Umbilical cord (tissue), 2 donors: ENCODE data around the gene ZNF100. TPM values are rescaled to one million over a fixed set of nuclear protein-coding genes. Genes with fewer than 3 reads are reported as not detected.
A peak's percentile ranks its signal among the peaks of the same experiment; 100 is the strongest.
"Not testable (repeated sequence)": the region's sequence is repeated elsewhere in the genome, so short reads cannot be mapped to it uniquely, and the experiment has no call there.

Experiments
- DNase-seq: peaks from one replicate; pipeline ENCODE4 v3.0.0-alpha.2; 2015; ENCODE audit warnings: low spot score
- total RNA-seq: library from RNA; depleted of rRNA; stranded (reverse); fragments of >200 nt; gene quantifications from one replicate; pipeline ENCODE4 v1.2.3, GENCODE V29; 2014; ENCODE audit warnings: low replicate concordance; ENCODE audit not compliant: insufficient read depth

Gene ZNF100
- total RNA-seq: 20.0 TPM

DNA sequence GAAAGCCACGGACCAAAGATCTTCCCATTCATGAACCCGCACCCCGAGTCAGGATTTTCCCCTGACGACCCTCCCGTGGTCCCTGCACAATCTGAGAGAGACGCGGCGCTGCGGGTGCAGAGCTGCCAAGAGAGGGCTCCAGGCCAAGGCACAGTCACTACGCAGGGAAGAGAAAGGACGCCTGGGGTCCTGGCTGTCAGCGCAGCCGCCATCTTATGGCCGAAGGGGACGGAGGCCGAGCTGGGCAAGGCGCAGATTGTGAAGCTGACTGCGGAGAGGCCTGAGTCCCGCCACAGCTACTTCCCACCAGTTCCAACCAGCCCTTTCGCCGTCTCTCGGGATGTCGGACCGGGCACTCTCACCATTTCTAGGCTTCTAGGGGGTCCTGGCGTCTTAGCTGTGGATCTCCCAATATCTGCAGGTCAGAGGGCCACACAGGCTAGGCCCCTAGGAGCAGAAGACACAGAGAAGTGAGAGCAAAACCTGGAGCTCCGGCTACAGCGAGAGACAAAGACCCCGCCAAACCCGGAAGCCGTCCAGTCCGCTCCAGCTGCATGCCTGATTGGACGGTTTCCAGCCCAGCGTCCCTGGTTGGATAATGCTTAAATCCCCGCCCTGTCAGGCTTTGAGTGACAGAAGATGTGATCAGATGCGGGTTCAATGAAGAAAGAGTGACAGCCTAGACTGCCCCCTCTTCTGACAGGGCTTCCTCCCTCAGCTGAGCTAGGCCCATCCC is at the start of gene ZNF100:
TSS of gene ZNF100 (minus strand) at position 515 of the 736 bp plus-strand sequence. CDS start at position 365, 150 bp downstream.
- DNase-seq: peak; percentile 97

DNA sequence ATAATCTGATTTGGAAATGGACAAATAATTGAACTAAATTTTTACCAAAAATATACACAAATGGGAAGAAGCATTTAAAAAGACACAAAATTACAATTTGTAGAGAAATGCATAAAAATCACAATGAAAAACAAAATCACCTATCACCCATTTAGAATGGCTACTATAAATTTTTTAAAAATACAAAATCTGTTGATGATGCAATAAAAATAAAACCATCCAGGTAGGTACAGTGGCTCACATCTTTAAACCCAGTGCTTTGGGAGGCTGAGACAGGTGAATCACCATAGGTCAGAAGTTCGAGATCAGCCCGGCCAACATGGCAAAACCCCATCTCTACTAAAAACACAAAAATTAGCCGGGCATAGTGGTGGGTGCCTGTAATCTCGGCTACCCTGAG is 45.1 kb upstream of the ZNF100 start:
- DNase-seq: no peak

DNA sequence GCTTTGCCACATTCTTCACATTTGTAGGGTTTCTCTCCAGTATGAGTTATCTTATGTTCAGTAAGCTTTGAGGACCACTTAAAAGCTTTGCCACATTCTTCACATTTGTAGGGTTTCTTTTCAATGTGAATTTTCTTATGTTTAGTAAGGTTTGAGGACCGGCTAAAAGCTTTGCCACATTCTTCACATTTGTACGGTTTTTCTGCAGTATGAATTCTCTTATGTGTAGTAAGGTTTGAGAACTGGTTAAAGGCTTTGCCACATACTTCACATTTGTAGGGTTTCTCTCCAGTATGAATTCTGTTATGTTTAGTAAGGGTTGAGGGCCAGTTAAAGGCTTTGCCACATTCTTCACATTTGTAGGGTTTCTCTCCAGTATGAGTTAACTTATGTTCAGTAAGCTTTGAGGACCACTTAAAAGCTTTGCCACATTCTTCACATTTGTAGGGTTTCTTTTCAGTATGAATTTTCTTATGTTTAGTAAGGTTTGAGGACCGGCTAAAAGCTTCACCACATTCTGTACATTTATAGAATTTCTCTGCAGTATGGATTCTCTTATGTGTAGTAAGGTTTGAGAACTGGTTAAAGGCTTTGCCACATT is 41.1 kb upstream of the ZNF100 start:
- DNase-seq: not testable (repeated sequence)

DNA sequence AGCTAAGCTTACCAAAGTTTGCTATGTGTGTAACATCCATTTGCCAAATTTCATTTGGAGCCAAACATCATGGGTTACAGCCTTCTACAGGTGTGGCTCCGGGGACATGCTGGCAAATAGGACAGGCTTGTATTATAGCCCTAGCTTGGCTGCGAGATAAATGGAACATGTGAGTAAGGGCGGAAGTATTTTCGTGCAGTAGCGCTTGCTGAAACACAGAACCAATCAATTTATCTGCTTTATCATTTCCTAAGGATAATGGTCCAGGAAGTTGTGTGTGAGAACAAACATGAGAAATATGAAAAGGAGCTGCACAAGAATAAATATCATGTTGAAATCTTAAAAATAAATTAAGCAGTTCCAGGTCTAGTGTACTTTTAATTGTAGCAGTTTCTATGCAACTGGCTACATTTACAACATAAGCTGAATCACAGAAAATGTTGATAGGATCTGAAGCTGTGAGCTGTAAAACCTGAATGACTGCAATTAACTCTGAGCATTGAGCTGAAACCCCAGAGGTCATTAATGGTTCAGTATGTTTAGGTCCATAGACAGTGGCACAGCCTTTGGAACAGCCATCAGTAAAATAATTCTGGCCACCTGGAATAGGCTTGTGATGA is 22.2 kb upstream of the ZNF100 start:
- DNase-seq: no peak

DNA sequence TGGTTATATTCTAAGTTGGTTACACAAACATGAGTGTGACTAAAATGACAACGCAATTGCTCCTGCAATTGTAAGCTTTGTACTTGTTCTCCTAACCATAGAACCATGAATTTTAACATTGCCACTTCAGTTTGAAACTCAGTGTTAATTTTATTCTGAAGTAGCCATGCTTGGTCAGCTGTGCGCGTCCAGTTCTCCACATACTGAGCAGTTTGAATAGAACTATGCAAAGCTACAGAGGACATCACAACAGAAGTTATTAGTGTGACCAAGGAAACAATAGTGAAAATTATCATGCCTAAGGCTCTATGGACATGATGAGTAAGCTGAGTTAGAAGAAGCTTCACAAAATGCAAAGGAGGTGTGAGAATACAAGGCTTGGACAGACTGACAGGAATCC is 19.6 kb upstream of the ZNF100 start:
- no peak for DNase-seq

DNA sequence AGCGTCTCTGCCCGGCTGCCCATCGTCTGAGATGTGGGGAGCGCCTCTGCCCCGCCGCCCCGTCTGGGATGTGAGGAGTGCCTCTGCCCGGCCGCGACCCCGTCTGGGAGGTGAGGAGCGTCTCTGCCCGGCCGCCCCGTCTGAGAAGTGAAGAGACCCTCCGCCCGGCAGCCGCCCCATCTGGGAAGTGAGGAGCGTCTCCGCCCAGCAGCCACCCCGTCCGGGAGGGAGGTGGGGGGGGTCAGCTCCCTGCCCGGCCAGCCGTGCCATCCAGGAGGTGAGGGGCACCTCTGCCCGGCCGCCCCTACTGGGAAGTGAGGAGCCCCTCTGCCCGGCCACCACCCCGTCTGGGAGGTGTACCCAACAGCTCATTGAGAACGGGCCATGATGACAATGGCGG is 8.4 kb upstream of the ZNF100 start:
- not testable (repeated sequence) for DNase-seq

DNA sequence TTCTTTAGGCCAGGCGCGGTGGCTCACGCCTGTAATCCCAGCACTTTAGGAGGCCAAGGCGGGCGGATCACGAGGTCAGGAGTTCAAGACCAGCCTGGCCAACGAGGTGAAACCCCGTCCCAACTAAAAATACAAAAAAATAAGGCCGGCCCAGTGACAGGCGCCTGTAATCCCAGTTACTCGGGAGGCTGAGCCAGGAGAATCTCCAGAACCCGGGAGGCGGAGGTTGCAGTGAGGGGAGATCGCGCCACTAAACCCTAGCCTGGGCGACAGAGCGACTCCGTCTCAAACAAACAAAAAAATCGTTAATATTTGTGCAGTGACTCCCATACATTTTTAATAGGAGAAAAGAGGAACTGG is 694 bp downstream of the ZNF100 start:
- DNase-seq: not testable (repeated sequence)

DNA sequence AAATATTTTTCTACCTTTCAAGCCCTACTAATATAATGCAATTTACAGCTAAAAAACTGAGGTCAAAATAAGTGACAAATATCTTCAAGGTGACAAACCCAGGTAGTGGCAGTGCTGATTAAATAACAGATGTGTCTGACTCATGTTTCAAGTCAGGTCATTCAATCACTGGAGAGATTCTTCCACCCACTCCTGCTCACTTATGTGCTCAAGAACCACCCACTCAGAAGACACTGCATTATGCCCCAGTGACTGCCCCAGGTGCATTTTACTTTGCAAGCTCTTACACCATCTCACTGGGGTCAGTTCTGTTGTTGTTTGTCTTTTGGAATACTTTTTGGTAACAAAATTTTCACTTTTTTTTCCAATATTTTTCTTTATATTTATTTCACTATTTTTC is 2.2 kb downstream of the ZNF100 start:
- DNase-seq: no peak

DNA sequence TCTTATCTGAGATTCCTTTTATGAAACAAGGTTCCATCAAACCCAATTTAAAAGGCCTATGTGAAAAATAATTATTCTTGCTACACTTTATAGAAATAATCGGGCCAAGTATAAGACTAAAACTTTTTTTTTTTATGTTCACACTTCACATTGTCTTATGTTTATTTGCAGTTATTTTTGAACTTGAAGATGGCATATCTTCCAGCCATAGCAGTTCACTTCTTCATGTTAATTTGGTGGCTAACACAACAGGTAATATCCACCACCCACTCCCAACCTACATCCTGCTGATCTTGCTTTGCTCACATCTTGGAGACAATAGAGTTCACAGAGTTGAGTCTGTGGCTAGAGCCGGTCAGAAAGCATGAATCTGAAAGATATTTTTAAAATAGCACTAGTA is 5.8 kb downstream of the ZNF100 start:
- not testable (repeated sequence) for DNase-seq

DNA sequence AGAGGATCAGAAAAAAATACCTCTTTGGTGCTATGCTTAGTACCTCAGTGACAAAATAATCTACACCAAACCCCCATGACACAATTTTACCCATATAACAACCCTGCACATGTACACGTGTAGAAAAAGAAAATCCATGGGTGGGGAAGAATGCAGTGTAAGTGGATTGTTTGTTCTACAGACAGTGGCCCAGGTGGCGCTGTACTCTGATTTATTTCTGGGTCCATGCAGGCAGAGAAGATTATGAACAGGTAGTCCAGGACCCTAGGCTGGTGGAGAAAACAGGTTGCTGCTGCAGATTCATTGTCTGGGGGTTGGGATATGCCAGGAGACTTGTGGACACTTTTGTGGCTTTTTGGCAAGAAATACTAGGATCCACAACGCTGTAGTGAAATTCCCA is 9.1 kb downstream of the ZNF100 start:
- no peak for DNase-seq

DNA sequence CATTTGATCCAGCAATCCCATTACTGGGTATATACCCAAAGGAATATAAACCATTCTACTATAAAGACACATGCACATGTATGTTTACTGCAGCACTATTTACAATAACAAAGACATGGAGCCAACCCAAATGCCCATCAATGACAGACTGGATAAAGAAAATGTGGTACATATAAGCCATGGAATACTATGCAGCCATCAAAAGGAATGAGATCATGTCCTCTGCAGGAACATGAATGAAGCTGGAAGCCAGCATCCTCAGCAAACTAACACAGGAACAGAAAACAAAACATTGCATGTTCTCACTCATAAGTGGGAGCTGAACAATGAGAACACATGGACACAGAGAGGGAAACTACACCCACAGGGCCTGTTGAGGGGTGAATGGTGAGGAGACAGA is 11.8 kb downstream of the ZNF100 start:
- DNase-seq: not testable (repeated sequence)

DNA sequence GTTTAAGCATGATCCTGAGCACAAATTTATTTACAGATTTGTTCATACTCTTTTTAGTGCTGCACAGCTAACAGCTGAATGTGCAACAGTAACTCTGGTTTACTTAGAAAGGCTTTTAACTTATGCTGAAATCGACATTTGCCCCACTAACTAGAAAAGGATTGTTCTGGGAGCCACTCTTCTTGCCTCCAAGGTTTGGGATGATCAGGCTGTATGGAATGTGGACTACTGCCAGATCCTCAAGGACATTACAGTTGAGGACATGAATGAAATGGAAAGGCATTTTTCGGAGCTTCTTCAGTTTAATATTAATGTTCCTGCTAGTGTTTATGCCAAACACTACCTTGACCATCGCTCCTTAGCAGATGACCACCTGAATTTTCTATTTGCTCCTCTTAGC is 16.0 kb downstream of the ZNF100 start:
- DNase-seq: no peak

DNA sequence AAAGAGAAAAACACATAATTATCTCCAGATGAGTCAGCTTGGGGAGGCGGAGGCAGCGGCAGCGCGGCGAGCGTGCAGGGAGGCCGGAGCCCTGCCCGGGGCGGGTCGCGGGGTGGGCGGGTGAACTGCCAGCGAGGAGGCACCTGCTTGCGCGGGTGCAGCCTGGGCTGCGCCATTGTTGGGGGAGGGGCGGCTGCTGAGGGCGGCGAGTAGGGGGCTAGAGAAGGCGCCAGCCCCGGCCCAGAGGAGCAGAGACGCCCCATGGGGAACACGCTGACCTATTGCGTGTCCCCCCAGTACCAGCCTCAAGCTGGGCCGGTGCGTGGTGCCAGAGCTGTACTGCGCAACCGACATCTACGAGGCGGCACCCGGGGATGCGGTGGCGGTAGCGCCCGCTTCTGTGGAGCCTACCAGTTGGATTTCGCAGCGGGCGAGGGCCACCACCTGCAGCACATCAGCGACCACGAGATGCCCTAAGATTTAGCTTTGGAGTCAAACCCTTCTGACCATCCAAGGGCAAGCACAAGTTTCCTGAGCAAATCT is 16.7 kb downstream of the ZNF100 start:
- no peak for DNase-seq

DNA sequence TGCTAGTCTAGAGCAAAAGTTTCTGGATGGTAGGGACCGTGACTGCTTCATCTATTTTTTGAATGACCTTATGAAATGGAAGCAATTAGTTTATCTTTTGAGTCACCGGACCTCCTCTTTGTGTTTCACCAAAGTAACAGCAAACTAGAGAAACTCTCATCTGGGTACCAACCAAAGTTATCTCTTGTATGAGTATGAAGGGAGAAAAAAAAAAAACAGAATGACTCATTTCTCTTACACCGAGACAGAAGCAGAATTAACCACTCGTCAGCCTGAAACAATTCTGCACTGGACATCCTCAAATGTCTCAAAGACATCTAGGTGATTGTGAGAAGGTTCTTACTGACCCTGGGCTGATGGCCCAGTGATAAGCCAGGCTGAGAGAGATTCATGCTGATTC is 18.3 kb downstream of the ZNF100 start:
- DNase-seq: no peak

DNA sequence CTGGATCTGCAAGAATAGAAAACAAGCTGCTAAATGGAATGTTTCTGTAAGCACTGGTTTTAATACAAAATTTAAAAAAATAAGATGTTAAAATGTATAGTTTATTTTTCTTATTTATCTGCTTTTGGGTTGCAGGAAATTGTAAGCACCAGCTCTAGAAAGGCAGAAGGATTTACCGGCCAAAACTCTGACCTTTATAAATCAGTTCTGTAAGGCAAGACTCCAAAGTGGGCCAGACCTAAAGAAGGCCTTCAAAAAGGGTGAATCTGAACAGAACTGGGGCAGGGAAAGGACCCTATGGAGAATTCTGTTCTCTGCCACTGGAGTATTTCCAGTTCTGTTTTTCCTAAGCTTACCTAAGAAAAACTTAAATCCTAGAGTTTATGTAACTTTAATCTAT is 19.3 kb downstream of the ZNF100 start:
- no peak for DNase-seq

DNA sequence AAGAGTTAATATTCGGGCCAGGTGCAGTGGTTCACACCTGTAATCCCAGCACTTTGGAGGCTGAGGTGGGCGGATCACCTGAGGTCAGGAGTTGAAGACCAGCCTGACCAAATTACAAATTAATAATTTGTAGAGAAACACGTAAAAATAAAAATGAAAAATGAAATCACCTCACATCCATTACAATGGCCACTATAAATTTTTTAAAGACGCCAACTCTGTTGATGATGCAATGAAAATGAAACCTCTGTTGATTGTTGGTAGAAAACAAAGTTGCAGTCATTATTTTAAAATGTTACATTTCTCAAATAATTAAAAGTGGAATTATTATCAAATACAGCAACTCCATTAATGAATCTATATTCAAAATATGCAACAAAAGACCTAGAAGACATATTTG is 26.8 kb downstream of the ZNF100 start:
- no peak for DNase-seq

DNA sequence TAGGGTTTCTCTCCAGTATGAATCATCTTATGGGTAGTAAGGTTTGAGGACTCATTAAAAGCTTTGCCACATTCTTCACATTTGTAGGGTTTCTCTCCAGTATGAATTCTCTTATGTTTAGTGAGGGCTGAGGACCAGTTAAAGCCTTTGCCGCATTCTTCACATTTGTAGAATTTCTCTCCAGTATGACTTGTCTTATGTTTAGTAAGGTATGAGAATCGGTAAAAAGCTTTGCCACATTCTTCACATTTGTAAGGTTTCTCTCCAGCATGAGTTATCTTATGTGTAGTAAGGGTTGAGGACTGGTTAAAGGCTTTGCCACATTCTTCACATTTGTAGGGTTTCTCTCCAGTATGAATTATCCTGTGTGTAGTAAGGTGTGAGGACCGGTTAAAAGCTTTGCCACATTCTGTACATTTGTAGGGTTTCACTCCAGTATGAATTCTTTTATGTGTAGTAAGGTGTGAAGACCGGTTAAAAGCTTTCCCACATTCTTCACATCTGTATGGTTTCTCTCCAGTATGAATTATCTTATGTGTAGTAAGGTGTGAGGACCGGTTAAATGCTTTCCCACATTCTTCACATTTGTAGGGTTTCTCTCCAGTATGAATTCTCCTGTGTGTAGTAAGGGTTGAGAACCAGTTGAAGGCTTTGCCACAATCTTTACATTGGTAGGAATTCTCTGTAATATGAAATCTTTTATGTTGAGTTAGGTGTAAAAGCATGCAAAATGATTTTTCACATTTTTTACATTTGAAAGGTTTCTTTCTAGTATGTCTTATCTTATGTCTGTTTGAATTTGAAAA is 40.2 kb downstream of the ZNF100 start:
- DNase-seq: not testable (repeated sequence)

DNA sequence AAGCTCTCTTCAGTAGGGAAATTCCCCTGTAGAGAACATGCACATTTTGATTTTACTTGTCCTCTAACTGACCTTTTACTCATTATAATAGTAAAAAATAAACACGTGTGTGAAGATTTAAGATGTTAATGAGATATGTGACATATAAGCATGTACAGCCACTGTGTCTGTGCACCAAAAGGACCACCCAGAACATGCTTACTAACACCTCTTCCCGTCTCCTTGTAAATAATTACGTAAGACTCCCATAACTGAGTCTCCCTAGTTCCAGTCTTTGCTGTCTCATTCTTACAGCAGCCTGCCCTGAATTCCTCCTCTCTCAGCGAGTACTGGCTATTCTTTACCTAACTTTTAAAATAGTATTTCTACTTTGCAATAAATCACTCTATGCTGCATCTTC is 53.6 kb downstream of the ZNF100 start:
- no peak for DNase-seq

DNA sequence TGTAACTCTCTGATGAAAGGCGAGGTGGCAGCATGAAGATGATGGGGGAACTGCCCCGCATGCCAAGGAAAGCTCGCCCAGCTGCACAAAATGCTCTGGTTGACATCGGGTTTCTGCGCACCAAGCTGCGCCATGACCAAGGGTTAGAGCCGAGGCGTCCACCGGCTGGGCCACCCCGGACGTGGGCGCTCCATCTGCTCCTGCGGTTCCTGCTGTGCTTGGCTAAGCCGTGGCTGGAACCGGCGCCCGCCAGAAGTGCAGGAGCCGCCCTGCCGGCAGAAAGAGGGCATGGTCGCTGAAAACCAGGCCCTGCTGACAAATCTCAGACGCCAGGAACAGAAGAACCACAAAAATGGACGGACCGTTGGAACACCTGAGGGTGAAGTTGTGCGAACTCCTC is 57.9 kb downstream of the ZNF100 start:
- DNase-seq: no peak

DNA sequence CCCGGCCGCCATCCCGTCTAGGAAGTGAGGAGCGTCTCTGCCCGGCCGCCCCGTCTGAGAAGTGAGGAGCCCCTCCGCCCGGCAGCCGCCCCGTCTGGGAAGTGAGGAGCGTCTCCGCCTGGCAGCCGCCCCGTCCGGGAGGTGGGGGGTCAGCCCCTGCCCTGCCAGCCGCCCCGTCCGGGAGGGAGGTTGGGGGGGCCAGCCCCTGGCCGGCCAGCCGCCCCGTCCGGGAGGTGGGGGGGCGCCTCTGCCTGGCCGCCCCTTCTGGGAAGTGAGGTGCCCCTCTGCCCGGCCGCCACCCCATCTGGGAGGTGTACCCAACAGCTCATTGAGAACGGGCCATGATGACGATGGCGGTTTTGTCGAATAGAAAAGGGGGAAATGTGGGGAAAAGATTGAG is 59.5 kb downstream of the ZNF100 start:
- DNase-seq: not testable (repeated sequence)

DNA sequence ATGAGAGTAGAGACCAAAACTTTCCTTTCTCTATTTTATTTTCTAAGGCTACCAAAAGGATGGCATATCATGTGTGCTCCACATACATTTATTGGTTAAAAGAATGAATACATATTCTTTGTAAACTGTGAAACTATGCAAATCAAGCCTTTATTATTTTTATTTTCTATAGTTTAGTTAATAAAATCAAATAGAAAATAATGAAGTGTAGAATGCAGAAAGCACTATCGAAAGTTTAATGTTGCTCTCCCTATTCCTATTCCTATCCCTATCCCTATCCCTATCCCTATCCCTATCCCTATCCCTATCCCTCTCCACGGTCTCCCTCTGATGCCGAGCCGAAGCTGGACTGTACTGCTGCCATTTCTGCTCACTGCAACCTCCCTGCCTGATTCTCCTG is 60.3 kb downstream of the ZNF100 start:
- no peak for DNase-seq

DNA sequence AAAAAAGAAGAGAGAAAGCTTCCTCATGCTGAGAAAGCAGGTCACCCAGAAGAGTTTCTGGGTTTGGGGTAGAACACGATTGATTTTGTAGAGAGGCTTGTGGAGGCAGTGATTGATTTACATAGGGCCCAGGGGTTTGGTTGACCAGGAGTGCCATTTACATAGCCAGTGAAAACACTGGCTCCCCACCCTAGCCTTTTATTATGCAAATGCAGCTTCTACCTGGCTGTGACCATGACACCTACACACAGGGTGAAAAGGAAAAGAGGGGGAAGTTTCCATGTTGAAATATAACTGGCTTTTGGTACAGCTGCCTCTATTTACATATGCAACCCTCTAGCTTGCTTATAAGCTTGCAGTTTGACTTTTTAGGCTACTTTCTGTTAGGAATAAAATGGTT is 62.0 kb downstream of the ZNF100 start:
- no peak for DNase-seq
